Right renal cortex interstitium (tissue), 3 donors: Measurements from ENCODE around the gene IL22. TPM values are rescaled to one million over a fixed set of nuclear protein-coding genes. Genes with fewer than 3 reads are reported as not detected.

Experiments used
- DNase-seq, 3 donors: peaks; one replicate each; pipeline ENCODE4 v3.0.0-alpha.2; 2013; ENCODE audit warnings: low read depth in 3 of 3, low spot score in 2 of 3
- polyA plus RNA-seq, 3 donors: library from polyadenylated mRNA; unstranded; fragments of 120-200 nt; gene quantifications; one replicate each; pipeline ENCODE4 v1.2.1, GENCODE V29; 2013; ENCODE audit not compliant: insufficient read length in 3 of 3

Gene IL22
- polyA plus RNA-seq, 3 donors: not detected

DNA sequence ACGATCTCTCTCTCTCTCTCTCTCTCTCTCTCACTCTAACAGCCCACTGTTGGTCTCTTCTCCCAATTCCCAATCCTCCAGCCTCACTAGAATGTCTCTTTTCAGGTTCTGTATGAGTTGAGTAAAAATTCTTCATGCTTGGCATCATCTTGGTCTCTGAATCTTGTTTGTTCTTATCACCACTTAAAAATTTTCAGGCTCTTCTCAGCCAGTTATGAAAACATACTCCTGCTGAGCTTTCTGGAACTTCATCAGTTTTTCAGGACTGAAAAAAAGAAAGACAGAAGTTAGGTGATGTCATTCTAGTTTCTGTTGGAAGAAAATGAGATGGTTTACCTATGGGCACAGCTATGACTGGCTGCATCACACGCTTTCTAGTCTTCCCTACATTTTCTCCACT lies 11.5 kb upstream of the IL22 start:
- DNase-seq: no peak

GRCh38 chr12:68264158-68264855 lies 10.9 kb upstream of the IL22 start:
- DNase-seq: no peak

DNA sequence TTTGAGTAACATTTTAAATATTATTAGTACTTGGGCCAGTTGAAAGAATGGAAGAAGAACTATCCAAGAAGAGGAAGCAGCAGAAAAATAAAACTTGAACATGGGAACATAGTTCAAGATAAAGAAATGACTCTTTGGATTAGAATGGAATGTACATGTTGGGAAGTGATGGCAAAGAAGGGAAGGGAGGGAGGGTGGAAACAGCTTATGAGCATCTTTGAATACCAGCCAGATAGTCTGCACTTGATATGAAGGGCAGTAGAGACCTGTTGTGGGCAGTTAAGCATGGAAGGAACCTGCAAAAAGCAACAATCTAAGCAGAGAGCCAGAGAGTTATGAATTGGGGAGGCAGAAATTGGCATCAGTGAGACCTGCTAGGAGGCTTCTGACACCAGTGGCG lies 10.0 kb upstream of the IL22 start:
- no peak for DNase-seq

GRCh38 chr12:68261896-68262295 lies 8.5 kb upstream of the IL22 start:
- no peak for DNase-seq

GRCh38 chr12:68260153-68260552 lies 6.7 kb upstream of the IL22 start:
- DNase-seq: no peak

GRCh38 chr12:68259318-68259940 lies 6.0 kb upstream of the IL22 start:
- DNase-seq: no peak

GRCh38 chr12:68252077-68252476 lies 1.3 kb downstream of the IL22 start:
- no peak for DNase-seq

- no peak for DNase-seq
Measured at GRCh38 chr12:68250454-68250853, 3.0 kb downstream of the IL22 start.

DNA sequence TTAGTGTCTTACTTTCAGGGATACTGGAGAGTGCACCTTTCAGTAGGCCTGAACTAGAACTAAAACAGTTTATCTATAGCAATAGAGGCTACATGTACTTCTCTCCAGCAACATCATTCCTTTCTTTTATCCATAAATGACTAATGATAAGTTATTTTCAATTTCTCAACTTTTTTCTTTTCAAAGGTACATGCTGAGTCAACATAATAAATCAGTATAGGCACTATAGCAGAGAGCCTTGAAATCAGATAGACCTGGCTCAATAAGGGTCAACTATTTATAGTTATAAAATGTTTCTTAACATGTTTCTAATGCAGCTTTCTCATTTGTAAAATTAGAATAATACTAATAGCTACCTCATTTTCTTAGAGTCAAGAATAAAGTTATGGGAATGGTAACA lies 5.6 kb downstream of the IL22 start:
- DNase-seq: no peak

DNA sequence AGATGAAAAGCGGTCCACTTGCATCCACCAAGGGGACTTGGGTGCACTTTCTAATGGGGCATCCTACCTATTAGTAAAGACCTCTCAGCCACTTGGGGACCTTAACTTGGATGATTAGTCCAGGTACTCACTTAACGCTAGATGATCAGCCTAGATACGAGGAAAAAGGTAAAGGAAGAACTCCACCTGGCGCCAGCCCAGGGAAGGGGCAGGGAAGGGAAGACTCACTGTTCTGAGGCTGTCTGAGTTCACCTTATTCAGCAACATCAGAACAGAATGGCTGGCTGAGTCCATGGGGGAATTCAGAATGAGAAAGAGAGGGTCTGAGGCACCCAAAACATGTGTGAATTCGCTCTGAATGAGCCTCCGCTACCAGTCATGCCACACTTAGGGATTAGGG lies 7.1 kb downstream of the IL22 start:
- no peak for DNase-seq

GRCh38 chr12:68245180-68246021 lies 8.0 kb downstream of the IL22 start:
- peak in 2 of 3 donors; percentile 32 to 41 for DNase-seq

DNA sequence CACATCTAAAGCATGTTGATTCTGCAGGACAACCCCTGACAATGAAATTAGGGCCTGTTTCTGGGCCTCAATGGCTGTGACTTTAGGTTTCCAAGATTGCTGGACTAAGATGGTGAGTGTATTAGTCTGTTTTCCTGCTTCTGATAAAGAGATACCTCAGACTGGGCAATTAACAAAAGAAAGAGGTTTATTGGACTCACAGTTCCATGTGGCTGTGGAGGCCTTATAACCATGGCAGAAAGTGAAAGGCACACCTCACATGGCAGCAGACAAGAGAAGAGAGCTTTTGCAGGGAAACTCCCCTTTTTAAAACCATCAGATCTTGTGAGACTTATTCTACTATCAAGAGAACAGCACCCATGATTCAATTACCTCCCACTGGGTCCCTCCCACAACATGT lies 10.6 kb downstream of the IL22 start:
- no peak for DNase-seq

- DNase-seq: no peak
Measured at GRCh38 chr12:68240975-68241374, 12.4 kb downstream of the IL22 start.

DNA sequence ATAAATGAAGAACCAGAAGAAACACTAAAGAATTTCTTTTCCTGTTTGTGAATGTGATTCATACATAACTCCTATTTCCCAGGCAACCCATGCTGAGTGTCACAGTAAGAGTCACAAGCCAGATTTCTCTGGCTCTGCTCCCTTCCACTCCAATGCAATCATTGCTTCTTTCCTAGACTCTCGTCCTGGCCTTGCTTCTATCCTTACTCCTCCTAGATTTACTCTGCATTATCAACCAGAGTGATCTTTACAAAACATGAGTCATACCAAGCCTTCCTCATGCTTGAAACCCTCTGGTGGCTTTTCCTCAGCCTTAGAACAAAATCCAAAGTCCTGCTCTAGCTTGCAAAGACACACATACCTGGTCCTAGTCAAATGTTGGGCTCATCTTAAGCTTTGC lies 13.3 kb downstream of the IL22 start:
- DNase-seq: no peak

DNA sequence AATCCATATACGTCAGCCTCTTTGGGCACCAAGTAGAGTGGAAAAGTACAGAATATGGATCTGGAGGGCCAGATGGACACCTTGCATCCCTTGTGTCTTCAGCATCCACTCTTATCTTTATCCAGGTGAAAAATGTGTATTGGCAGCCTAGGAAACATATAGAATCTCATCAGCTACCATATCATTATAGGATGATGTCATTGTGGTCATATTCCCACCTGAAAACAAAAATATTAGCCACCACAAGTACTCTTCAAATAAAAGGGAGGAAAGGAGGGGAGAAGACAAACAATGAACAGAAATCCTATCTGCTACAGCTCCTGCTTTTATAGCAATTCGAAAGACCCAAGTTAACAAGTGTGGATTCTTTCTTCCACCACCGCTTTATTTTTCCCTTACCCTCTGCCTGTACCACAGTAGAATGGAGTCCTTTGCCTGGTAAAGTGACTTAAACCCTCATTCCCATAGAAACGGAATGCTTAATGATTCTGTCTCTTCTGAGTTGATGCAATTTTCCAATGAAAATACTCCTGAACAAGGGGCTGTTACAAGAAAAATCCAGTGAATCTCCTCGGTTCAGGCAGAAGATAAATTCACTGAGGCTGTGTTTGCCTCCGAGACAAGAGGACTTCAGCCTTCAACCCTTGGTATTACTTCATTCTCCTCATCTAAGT lies 14.0 kb downstream of the IL22 start:
- no peak for DNase-seq

GRCh38 chr12:68237619-68238018 lies 15.8 kb downstream of the IL22 start:
- no peak for DNase-seq

DNA sequence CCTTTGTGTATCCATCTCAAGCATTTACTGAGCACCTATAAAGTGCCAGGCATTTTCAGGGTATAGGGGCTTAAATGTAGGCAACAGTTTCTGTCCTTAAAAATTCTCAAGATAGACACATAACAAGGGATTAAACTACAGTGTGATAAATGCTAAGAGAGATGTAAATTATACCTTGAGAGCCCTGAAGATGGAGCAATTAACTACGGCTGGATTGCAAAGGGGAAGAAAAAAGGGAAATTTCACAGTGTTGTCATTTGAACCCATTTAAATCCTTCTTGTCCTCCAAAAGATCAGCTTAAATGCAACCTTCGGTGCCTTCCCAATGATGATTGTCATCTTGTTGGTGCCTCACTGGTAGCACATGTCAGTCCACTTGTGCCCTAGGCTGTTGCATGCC lies 16.3 kb downstream of the IL22 start:
- no peak for DNase-seq

DNA sequence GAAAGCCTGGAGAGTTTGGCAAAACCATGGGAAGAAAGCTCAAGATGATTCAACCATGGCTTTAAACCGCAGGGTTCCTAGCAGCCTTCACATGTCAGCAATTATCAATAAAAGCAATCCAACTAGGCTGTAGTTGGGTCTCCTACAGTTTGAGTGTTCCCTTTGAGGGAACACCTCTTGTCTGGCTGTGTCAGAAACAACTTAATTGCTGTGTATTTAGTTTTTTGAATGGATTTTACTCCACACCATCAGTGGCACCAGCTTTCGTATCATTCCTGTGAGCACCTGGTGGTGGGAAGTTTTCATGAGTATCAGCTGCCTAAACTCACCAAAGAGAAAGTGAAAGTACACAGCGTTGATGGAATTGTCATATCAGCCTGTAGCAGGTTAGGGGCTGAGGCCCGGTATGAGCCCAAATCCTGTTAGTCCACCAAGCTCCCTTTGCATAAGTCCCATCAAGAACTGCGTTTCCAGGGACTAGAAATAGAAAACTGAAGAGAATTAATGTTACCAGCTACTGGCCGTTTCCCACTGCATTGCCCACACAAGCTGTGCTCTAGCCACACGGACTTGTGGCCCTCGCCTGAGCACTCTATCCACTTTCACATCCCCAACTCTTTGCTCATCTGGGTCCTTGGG lies 16.9 kb downstream of the IL22 start:
- DNase-seq: no peak

GRCh38 chr12:68235576-68235975 lies 17.8 kb downstream of the IL22 start:
- no peak for DNase-seq

GRCh38 chr12:68234140-68234539 lies 19.3 kb downstream of the IL22 start:
- no peak for DNase-seq

DNA sequence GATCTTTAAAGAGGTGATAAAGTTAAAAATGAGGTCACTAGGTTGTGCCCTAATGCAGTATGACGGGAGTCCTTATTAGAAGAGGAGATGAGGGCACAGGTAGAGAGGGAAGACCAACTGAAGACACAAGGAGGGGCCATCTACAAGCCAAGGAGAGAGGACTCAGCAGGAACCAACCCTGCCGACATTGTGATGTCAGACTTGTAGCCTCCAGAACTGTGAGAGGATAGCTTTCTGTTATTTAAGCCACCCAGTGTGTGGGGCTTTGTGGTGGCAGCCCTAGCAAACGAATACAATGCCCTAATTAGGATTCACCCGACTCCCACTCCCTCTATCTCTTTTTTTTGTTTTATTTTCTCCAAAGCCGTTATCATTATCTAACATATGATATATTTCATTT lies 19.9 kb downstream of the IL22 start:
- DNase-seq: no peak
